Astrocyte (in vitro differentiated cells and primary cell): ENCODE measurements around the gene TMEM151A. TPM values are rescaled to one million over a fixed set of nuclear protein-coding genes. Genes with fewer than 3 reads are reported as not detected.

ENCODE experiments used
- DNase-seq: peaks from one replicate; pipeline ENCODE4 v3.0.0-alpha.2; 2010; ENCODE audit warnings: low read depth
- FAIRE-seq: peaks from 2 replicates; lab custom pipeline; 2011; peaks lifted over from hg19 to GRCh38; lab: Jason Lieb, UNC
- H2AFZ ChIP-seq: 2 replicates; pipeline ENCODE4 v1.6.0; 2012; ENCODE audit warnings: low read depth, low read length, inconsistent platforms
- H3K27ac ChIP-seq: 2 replicates; pipeline ENCODE4 v1.5.1; 2011; ENCODE audit warnings: low read depth, low read length, inconsistent platforms
- H3K27me3 ChIP-seq: 2 replicates; pipeline ENCODE4 v1.6.0; 2011; ENCODE audit warnings: low read length, inconsistent platforms; ENCODE audit not compliant: insufficient read depth
- H3K36me3 ChIP-seq: 2 replicates; pipeline ENCODE4 v1.5.1; 2011; ENCODE audit warnings: low read length, inconsistent platforms; ENCODE audit not compliant: insufficient read depth
- H3K4me1 ChIP-seq: 2 replicates; pipeline ENCODE4 v1.5.1; 2011; ENCODE audit warnings: low read length, inconsistent platforms; ENCODE audit not compliant: insufficient read depth
- H3K4me2 ChIP-seq: 2 replicates; pipeline ENCODE4 v1.6.0; 2012; ENCODE audit warnings: low read length, inconsistent platforms
- H3K4me3 ChIP-seq: 2 replicates; pipeline ENCODE4 v1.5.1; 2011; ENCODE audit warnings: low read depth, mild to moderate bottlenecking, low read length, inconsistent platforms; ENCODE audit not compliant: insufficient read depth
- H3K79me2 ChIP-seq: 2 replicates; pipeline ENCODE4 v1.6.0; 2012; ENCODE audit warnings: mild to moderate bottlenecking, low read length, inconsistent platforms; ENCODE audit not compliant: insufficient read depth
- H3K9ac ChIP-seq: 2 replicates; pipeline ENCODE4 v1.6.0; 2012; ENCODE audit warnings: mild to moderate bottlenecking, low read length, inconsistent platforms
- H3K9me3 ChIP-seq: 2 replicates; pipeline ENCODE4 v1.5.1; 2012; ENCODE audit warnings: low read depth, mild to moderate bottlenecking, low read length, inconsistent platforms; ENCODE audit not compliant: insufficient read depth
- H4K20me1 ChIP-seq: 2 replicates; pipeline ENCODE4 v1.6.0; 2012; ENCODE audit warnings: low read length, inconsistent platforms; ENCODE audit not compliant: insufficient read depth
- H3K27ac Mint-ChIP-seq: one replicate; pipeline ENCODE4 v1.8.0; 2021; ENCODE audit warnings: mild to moderate bottlenecking, mixed read lengths; ENCODE audit not compliant: unreplicated experiment
- H3K27me3 Mint-ChIP-seq: one replicate; pipeline ENCODE4 v1.8.0; 2021; ENCODE audit warnings: low read depth, mixed read lengths; ENCODE audit not compliant: unreplicated experiment
- H3K36me3 Mint-ChIP-seq: one replicate; pipeline ENCODE4 v1.8.0; 2021; ENCODE audit warnings: low read depth, mixed read lengths; ENCODE audit not compliant: unreplicated experiment
- H3K4me1 Mint-ChIP-seq: one replicate; pipeline ENCODE4 v1.8.0; 2021; ENCODE audit warnings: low read depth, mixed read lengths; ENCODE audit not compliant: unreplicated experiment
- H3K4me3 Mint-ChIP-seq: one replicate; pipeline ENCODE4 v1.8.0; 2021; ENCODE audit warnings: mild to moderate bottlenecking, moderate library complexity, mixed read lengths; ENCODE audit not compliant: unreplicated experiment
- H3K9me3 Mint-ChIP-seq: one replicate; pipeline ENCODE4 v1.8.0; 2021; ENCODE audit warnings: mild to moderate bottlenecking, mixed read lengths; ENCODE audit not compliant: unreplicated experiment
- CTCF ChIP-seq: IDR thresholded peaks from 2 replicates; pipeline ENCODE4 v1.5.1; 2011; ENCODE audit warnings: low read depth, mild to moderate bottlenecking, inconsistent platforms, low read length, moderate library complexity; ENCODE audit not compliant: insufficient read depth
- EZH2 ChIP-seq: IDR thresholded peaks from 2 replicates; pipeline ENCODE4 v1.6.1; 2012; ENCODE audit warnings: mild to moderate bottlenecking, low read length, inconsistent platforms; ENCODE audit not compliant: insufficient read depth
- total RNA-seq: library from RNA; stranded (reverse); gene quantifications from 2 replicates; pipeline ENCODE4 v1.2.1, GENCODE V29; 2021

TMEM151A gene
- total RNA-seq, 1 donor from 2014 or later, result 2.0 TPM

DNA sequence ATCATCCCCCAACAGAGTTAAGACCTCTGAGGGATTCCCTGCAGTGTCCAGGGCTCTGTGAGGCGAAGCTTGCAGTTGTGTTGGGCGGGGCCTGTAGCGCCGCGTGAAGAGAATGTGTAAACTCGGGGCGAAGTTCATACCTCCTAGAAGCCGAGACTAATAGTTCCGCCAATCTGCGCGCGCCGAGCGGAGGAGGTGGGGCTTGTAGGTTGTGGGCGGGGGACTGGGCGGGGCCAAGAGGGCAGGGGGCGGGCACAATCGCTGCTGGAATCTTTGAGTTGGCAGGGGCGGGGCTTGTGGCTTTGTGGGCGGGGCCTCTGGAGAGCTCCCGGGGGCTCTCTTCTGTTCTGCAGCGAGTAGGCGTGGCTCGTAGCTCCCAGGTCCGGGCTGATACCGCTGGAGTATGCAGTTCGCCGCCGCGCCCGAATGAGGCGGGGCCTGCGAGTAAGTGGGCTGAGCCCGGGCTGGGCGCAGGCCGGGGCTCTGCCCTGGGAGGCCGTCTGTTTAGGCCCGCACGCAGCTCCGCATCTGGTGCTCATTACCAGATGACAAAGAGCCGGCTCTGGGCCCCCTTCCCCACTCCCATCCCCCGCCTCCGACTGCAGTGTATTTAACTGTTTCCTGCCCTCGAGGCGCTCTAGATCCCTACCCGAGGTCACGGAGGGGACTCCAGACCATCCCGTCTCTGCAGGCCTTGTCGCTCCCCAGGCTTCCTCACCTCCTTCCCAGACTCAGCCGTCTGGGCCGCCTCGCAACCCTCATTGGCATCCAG, 21.0 kb downstream of the TMEM151A start:
- no peaks in the 10 kb centered on the region for H3K36me3 ChIP-seq
- no peaks in the 10 kb centered on the region for H3K9me3 ChIP-seq
- H3K9ac ChIP-seq, result peak overlapping the region; percentile 80
- TF ChIP-seq CTCF (no peak), EZH2 (no peak)
- peaks cover 6% of the 10 kb centered on the region for H3K27me3 Mint-ChIP-seq
- peaks cover 15% of the 10 kb centered on the region for H4K20me1 ChIP-seq
- peak overlapping the region; percentile 95 for H3K27ac Mint-ChIP-seq
- H3K4me2 ChIP-seq, result peak overlapping the region; percentile 92
- H3K36me3 Mint-ChIP-seq, result no peaks in the 10 kb centered on the region
- peak overlapping the region; percentile 65 for H3K4me3 ChIP-seq
- H3K27me3 ChIP-seq, result no peaks in the 10 kb centered on the region
- peak; percentile 20 for FAIRE-seq
- peak overlapping the region; percentile 91 for H3K4me3 Mint-ChIP-seq
- peak; percentile 94 for DNase-seq
- peaks cover 42% of the 10 kb centered on the region for H3K4me1 ChIP-seq
- peak overlapping the region; percentile 90 for H3K27ac ChIP-seq
- no peaks in the 10 kb centered on the region for H3K9me3 Mint-ChIP-seq
- H3K4me1 Mint-ChIP-seq, result peaks cover 21% of the 10 kb centered on the region
- H3K79me2 ChIP-seq, result peaks cover 32% of the 10 kb centered on the region
- peak overlapping the region; percentile 93 for H2AFZ ChIP-seq

- peaks cover 50% of the 10 kb centered on the region for H3K4me1 ChIP-seq
- no peaks in the 10 kb centered on the region for H3K36me3 ChIP-seq
- H3K9me3 Mint-ChIP-seq, result peaks cover 1% of the 10 kb centered on the region
- peaks cover under 1% of the 10 kb centered on the region for H3K36me3 Mint-ChIP-seq
- DNase-seq (no peak), FAIRE-seq (no peak)
- peaks cover 4% of the 10 kb centered on the region for H3K27me3 Mint-ChIP-seq
- peak overlapping the region; percentile 80 for H3K9ac ChIP-seq
- peak overlapping the region; percentile 81 for H3K4me2 ChIP-seq
- peak overlapping the region; percentile 90 for H3K27ac ChIP-seq
- peak overlapping the region; percentile 75 for H2AFZ ChIP-seq
- H3K4me3 ChIP-seq, result peak overlapping the region; percentile 48
- no peaks in the 10 kb centered on the region for H3K9me3 ChIP-seq
- TF ChIP-seq CTCF (no peak), EZH2 (no peak)
- H3K79me2 ChIP-seq, result peaks cover 32% of the 10 kb centered on the region
- no peaks in the 10 kb centered on the region for H3K27me3 ChIP-seq
- H4K20me1 ChIP-seq, result peaks cover 15% of the 10 kb centered on the region
- H3K4me3 Mint-ChIP-seq, result peak overlapping the region; percentile 74
- H3K27ac Mint-ChIP-seq, result peak overlapping the region; percentile 86
- peaks cover 27% of the 10 kb centered on the region for H3K4me1 Mint-ChIP-seq
Measured at GRCh38 chr11:66313321-66314185, 21.9 kb downstream of the TMEM151A start.
